Activated CD8-positive, alpha-beta memory T cell treated with anti-CD3 and anti-CD28 coated beads, Interleukin-2, amount 10 ng/mL, durations not matched to agents 7 days and 5 days (primary cell): ENCODE data around the gene CTNNA3. TPM values are rescaled to one million over a fixed set of nuclear protein-coding genes. Genes with fewer than 3 reads are reported as not detected.

Experiments used
- ATAC-seq: fragments of 150-1000 bp; cut with Tn5 transposase; one replicate; pipeline ENCODE4 v1.10.0; 2021; ENCODE audit warnings: moderate library complexity
- CTCF ChIA-PET: fragments of 350-600 bp; sonication (Branson Sonifier 250); formaldehyde crosslinking; loops from one replicate; lab custom pipeline; 2021; ENCODE audit warnings: antibody characterized with exemption; lab: Charles Lee
- DNase-seq: peaks from one replicate; pipeline ENCODE4 v3.0.0-alpha.2; 2020
- H3K27ac Mint-ChIP-seq: one replicate; pipeline ENCODE4 v1.8.0; 2021; ENCODE audit warnings: mild to moderate bottlenecking, mixed read lengths
- H3K27me3 Mint-ChIP-seq: one replicate; pipeline ENCODE4 v1.8.0; 2021; ENCODE audit warnings: mixed read lengths
- H3K36me3 Mint-ChIP-seq: one replicate; pipeline ENCODE4 v1.8.0; 2021; ENCODE audit warnings: mild to moderate bottlenecking, mixed read lengths
- H3K4me1 Mint-ChIP-seq: one replicate; pipeline ENCODE4 v1.8.0; 2021; ENCODE audit warnings: mixed read lengths
- H3K4me3 Mint-ChIP-seq: one replicate; pipeline ENCODE4 v1.8.0; 2021; ENCODE audit warnings: mild to moderate bottlenecking, moderate library complexity, mixed read lengths
- H3K9me3 Mint-ChIP-seq: one replicate; pipeline ENCODE4 v1.8.0; 2022; ENCODE audit warnings: low read depth, mixed read lengths
- total RNA-seq, 2 experiments: library from RNA; stranded (reverse); gene quantifications; one replicate each; pipeline ENCODE4 v1.2.3, GENCODE V29; 2021

The CTNNA3 gene
- total RNA-seq, 2 experiments from 2014 or later: 0.61 TPM; not detected in 1

DNA sequence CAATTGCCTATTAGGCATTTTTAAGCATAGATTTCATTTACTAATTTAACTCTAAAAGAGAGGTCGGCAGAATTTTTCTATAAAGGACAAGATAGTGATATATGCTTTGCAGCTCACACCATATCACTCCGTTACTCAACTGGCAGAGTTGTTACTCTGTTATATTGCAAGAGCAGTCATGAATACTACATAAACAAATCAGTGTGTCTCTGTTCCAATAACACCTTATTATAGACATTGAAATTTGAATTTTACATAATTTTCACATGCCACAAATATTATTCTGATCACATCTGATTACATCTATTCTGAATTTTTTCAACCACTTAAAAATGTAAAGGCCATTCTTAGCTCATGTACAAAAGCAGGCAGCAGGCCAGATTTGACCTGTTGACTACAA is 1624.1 kb downstream of the CTNNA3 start:
- Mint-ChIP-seq H3K4me1 (no peaks in the 10 kb centered on the region), H3K9me3 (peaks cover 12% of the 10 kb centered on the region), H3K27me3 (no peaks in the 10 kb centered on the region), H3K36me3 (no peaks in the 10 kb centered on the region), H3K27ac (no peak overlapping the region), H3K4me3 (no peak overlapping the region)
- DNase-seq (no peak), ATAC-seq (no peak)
- CTCF ChIA-PET: no interaction called here

DNA sequence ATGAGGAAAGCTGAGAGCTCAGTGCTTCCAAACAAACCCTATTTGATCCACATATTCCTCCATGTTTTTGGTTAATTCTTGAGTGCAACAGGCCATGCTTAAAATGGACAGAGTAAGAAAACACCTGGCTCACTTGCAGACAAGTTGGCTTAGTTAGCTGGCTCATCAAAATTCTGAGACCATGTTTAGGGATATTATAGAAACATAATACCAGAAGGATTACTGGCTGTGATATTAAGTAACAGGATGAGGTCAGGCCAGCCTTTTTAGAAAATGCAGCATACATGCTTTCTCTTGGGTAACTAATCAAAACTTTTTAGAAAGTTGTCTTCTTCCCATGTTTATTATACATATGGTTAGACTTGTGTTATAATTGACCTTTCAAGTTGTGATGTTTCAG is 1637.4 kb downstream of the CTNNA3 start:
- H3K4me1 Mint-ChIP-seq: no peaks in the 10 kb centered on the region
- H3K27me3 Mint-ChIP-seq: no peaks in the 10 kb centered on the region
- no peaks in the 10 kb centered on the region for H3K36me3 Mint-ChIP-seq
- DNase-seq: no peak
- H3K4me3 Mint-ChIP-seq: no peak overlapping the region
- ATAC-seq: no peak
- peaks cover 3% of the 10 kb centered on the region for H3K9me3 Mint-ChIP-seq
- no peak overlapping the region for H3K27ac Mint-ChIP-seq
- CTCF ChIA-PET: no interaction called here

DNA sequence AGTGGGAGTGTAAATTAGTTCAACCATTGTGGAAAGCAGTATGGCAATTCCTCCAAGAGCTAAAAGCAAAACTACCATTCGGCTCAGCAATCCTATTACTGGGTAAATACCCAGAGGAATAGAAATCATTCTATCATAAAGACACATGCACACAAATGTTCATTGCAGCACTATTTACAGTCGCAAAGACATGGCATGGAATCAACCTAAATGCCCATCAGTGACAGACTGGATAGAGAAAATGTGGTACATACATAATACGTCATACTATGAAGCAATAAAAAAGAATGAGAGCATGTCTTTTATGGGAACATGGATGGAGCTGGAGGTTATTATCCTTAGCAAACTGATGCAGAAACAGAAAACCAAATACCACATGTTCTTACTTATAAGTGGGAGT is 1646.7 kb downstream of the CTNNA3 start:
- no peaks in the 10 kb centered on the region for H3K4me1 Mint-ChIP-seq
- H3K27me3 Mint-ChIP-seq: no peaks in the 10 kb centered on the region
- DNase-seq: no peak
- CTCF ChIA-PET: no interaction called here
- H3K9me3 Mint-ChIP-seq: peaks cover 2% of the 10 kb centered on the region
- no peak overlapping the region for H3K27ac Mint-ChIP-seq
- ATAC-seq: no peak
- no peak overlapping the region for H3K4me3 Mint-ChIP-seq
- no peaks in the 10 kb centered on the region for H3K36me3 Mint-ChIP-seq

DNA sequence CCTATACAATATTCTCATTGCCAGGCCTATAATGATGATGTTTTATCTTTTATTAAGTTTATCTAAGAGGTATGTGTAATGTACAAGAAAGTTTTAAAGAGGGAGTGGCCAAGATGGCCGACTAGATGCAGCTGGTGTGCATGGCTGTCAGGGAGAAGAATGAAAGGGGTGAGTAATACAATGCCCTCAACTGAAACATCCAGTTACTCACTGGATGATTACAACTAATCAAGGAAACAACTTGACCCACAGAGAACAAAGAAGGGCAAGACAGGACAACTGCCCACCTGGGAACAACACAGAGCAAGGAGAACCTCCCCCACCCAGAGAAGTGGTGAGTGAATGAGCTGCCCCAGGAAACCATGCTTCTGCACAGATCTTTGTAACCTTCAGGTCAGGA is 1650.1 kb downstream of the CTNNA3 start:
- peaks cover 13% of the 10 kb centered on the region for H3K9me3 Mint-ChIP-seq
- H3K27me3 Mint-ChIP-seq: no peaks in the 10 kb centered on the region
- DNase-seq: no peak
- no peaks in the 10 kb centered on the region for H3K36me3 Mint-ChIP-seq
- H3K27ac Mint-ChIP-seq: no peak overlapping the region
- CTCF ChIA-PET: no interaction called here
- no peaks in the 10 kb centered on the region for H3K4me1 Mint-ChIP-seq
- ATAC-seq: no peak
- H3K4me3 Mint-ChIP-seq: no peak overlapping the region

DNA sequence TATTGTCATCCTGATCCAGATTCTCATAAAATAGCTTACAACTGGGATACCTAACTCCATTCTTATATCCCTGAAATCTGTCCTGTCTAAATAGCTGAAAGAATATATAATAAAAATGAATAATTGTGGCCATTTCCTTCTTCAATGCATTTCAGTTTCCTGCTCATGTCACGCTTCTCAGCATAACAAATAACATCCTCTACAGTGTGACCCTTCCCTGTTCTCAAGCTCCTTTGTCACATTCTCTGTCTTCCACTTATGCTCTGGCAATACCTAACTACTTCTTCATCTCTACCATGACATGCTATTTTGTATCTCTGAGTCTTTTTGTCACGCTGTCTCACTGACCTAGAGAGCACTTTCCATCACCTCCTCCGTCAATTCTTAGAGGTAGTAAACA is 1654.2 kb downstream of the CTNNA3 start:
- H3K27me3 Mint-ChIP-seq: no peaks in the 10 kb centered on the region

DNA sequence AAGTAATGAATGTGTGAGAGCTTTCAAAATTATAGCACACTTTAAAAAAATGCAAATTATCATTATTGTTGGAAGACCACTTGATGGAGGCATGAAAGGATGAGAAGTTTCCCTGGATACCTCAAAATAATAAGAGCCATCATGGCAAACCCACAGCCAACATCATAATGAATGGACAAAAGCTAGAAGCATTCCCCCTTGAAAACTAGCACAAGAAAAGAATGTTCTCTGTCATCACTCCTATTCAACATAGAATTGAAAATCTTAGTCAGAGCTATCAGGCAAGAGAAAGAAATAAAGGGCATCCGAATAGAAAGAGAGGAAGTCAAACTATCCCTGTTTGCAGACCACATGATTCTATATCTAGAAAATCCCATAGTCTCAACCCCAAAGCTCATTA is 1657.4 kb downstream of the CTNNA3 start:
- no peak overlapping the region for H3K4me3 Mint-ChIP-seq
- CTCF ChIA-PET: no interaction called here
- ATAC-seq (no peak), DNase-seq (no peak)
- no peaks in the 10 kb centered on the region for H3K27me3 Mint-ChIP-seq
- no peaks in the 10 kb centered on the region for H3K36me3 Mint-ChIP-seq
- H3K9me3 Mint-ChIP-seq: peaks cover 10% of the 10 kb centered on the region
- no peaks in the 10 kb centered on the region for H3K4me1 Mint-ChIP-seq
- no peak overlapping the region for H3K27ac Mint-ChIP-seq

More for the DNA sequence above, 1654.2 kb downstream of the CTNNA3 start:
- H3K4me1 Mint-ChIP-seq: no peaks in the 10 kb centered on the region
- DNase-seq (no peak), ATAC-seq (no peak)
- H3K36me3 Mint-ChIP-seq: no peaks in the 10 kb centered on the region
- peaks cover 10% of the 10 kb centered on the region for H3K9me3 Mint-ChIP-seq
- CTCF ChIA-PET: no interaction called here
- H3K27ac Mint-ChIP-seq: no peak overlapping the region
- no peak overlapping the region for H3K4me3 Mint-ChIP-seq

DNA sequence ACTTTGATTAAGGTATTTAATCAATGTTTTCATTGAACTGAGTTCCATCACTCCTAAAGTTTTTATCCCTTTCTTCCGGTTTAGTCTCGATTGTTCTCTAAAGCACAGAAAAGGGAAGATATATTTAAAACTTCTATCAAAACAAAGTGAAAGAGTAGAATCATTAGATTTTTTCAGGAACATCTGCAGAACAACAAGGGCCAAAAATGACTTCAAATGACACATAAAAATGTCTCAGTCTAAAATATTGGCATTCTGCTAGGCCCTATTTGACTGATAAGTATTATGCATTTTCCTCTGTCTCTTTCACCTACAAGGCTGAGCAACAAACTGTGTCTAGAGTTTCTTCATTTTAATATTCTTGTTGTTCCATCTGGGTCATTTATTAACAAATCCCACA is 1669.7 kb downstream of the CTNNA3 start:
- ATAC-seq (no peak), DNase-seq (no peak)
- Mint-ChIP-seq H3K9me3 (peaks cover 5% of the 10 kb centered on the region), H3K4me3 (no peak overlapping the region), H3K36me3 (no peaks in the 10 kb centered on the region), H3K27ac (no peak overlapping the region), H3K4me1 (no peaks in the 10 kb centered on the region), H3K27me3 (no peaks in the 10 kb centered on the region)
- CTCF ChIA-PET: no interaction called here

DNA sequence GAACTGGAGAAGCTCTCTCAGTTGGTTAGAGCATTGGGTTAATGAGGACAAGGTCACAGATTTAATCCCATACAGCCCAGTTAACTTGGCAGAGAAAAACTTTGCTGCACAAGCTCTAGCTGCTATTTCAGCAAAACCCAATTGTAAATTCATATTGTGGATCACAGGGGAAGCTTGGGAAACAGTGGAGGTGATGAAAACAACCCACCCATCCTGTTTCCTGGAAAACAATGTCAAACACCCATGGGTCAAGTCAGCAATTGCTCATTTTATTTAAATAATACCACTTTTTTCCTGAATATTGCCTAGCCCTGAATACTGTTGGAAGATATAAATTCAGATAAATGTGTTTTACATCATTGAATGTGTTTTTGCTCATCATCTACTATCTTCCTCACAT is 1670.8 kb downstream of the CTNNA3 start:
- H3K36me3 Mint-ChIP-seq: no peaks in the 10 kb centered on the region
- H3K27ac Mint-ChIP-seq: no peak overlapping the region
- CTCF ChIA-PET: no interaction called here
- H3K27me3 Mint-ChIP-seq: no peaks in the 10 kb centered on the region
- H3K4me1 Mint-ChIP-seq: no peaks in the 10 kb centered on the region
- DNase-seq (no peak), ATAC-seq (no peak)
- H3K4me3 Mint-ChIP-seq: no peak overlapping the region
- peaks cover 10% of the 10 kb centered on the region for H3K9me3 Mint-ChIP-seq

DNA sequence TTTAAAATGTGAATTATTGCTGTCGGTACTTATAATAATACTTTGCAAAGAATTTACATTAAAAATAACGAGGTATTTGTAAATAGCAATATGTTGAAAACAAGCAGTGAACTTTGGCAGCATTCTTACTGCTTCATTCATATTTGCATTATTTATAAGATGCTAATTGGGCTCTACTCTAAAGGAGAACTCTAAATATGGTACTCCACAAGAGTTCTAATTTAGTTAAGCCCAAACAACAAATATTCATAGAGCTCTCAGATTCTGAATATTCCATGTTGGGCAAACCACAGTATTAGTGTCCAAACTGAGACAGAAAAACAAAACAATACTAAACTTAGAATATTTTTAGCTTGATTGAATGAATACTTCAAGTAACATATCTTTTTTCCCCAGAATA is 1674.6 kb downstream of the CTNNA3 start:
- H3K4me3 Mint-ChIP-seq: no peak overlapping the region
- peaks cover 8% of the 10 kb centered on the region for H3K9me3 Mint-ChIP-seq
- CTCF ChIA-PET: no interaction called here
- H3K36me3 Mint-ChIP-seq: no peaks in the 10 kb centered on the region
- no peaks in the 10 kb centered on the region for H3K27me3 Mint-ChIP-seq
- H3K4me1 Mint-ChIP-seq: no peaks in the 10 kb centered on the region
- ATAC-seq (no peak), DNase-seq (no peak)
- no peak overlapping the region for H3K27ac Mint-ChIP-seq

DNA sequence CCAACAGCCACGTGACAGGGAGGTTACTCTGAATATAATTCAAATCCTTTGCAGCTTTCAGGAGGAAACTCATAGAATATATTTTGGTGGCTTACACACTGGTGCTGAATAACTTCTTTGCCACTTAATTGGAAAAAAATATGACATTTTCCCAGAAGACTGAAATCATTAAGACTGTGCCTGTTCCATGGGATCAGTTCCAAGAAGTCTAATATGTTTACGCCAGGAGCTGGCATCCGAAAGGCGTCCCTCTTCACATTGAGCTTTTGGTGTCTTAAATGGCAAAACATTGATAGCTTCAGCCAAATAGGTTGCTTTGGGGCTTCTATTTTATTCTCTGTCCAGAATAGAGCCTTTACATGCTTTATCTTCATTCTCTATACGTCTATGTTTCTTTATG is 1687.8 kb downstream of the CTNNA3 start:
- no peak for DNase-seq
- no peak for ATAC-seq
- no peaks in the 10 kb centered on the region for H3K27me3 Mint-ChIP-seq
- CTCF ChIA-PET: no interaction called here
- peaks cover 8% of the 10 kb centered on the region for H3K9me3 Mint-ChIP-seq
- no peak overlapping the region for H3K4me3 Mint-ChIP-seq
- no peaks in the 10 kb centered on the region for H3K36me3 Mint-ChIP-seq
- H3K4me1 Mint-ChIP-seq: no peaks in the 10 kb centered on the region
- no peak overlapping the region for H3K27ac Mint-ChIP-seq

DNA sequence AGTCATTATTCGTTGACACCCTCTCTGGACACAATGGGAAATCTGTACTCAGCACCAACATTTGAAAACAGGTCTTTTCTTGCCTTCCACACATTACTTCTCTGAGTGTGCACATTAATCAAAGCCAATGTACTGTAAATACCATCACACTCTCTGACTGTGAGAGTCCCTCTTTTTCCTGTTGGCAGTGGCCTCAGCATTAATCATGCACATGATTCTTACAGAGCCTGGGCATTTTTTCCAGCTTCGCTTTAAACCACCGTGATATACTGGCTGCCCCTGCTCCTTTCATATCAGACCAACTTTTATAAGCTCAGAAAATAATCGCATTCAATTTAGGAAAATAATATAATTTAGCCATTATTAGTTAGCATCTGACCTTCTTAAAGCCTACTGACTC is 1689.6 kb downstream of the CTNNA3 start:
- CTCF ChIA-PET: no interaction called here
- no peak for ATAC-seq
- H3K27ac Mint-ChIP-seq: no peak overlapping the region
- no peak overlapping the region for H3K4me3 Mint-ChIP-seq
- no peak for DNase-seq
- no peaks in the 10 kb centered on the region for H3K4me1 Mint-ChIP-seq
- H3K9me3 Mint-ChIP-seq: peaks cover 8% of the 10 kb centered on the region
- no peaks in the 10 kb centered on the region for H3K27me3 Mint-ChIP-seq
- H3K36me3 Mint-ChIP-seq: no peaks in the 10 kb centered on the region

DNA sequence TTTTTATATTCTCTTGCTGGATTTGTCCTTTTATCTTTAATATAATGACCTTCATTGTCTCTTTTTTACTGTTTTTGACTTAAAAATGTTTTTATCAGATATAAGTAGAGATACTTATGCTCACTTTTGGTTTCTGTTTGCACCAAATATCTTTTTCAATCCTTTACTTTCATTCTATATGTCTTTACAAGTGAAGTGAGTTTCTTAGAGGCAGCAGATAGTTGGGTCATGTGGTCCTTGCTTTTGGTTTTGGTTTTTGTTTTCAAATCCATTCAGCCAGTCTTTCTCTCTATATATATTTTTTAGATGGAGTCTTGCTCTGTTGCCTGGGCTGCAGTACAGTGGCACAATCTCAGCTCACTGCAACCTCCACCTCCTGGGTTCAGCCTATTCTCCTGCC is 1702.5 kb downstream of the CTNNA3 start:
- no peak overlapping the region for H3K4me3 Mint-ChIP-seq
- ATAC-seq (no peak), DNase-seq (no peak)
- no peaks in the 10 kb centered on the region for H3K4me1 Mint-ChIP-seq
- no peaks in the 10 kb centered on the region for H3K27me3 Mint-ChIP-seq
- peaks cover 10% of the 10 kb centered on the region for H3K9me3 Mint-ChIP-seq
- H3K36me3 Mint-ChIP-seq: no peaks in the 10 kb centered on the region
- H3K27ac Mint-ChIP-seq: no peak overlapping the region
- CTCF ChIA-PET: no interaction called here

DNA sequence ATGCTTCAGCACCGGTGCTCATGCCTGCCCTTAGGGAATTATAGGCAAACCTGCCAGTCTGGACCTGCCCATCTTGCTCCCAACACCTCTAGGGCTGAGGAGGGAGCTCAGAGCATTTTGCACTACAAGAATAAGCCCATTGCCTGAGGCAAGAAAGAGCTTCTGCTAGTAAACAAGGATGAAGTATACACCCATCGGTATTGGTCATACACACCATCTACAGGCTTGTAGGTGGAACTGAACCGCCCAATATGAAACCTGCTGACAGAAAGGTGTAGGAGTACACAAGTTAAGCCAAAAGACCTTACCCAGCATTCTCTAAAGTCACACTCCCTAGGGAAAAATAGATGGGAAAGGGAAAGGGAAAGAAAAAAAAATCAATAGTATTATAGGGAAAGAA is 1727.1 kb downstream of the CTNNA3 start:
- Mint-ChIP-seq H3K4me3 (no peak overlapping the region), H3K36me3 (no peaks in the 10 kb centered on the region), H3K27me3 (no peaks in the 10 kb centered on the region), H3K4me1 (no peaks in the 10 kb centered on the region), H3K27ac (no peak overlapping the region), H3K9me3 (peaks cover 2% of the 10 kb centered on the region)
- no peak for ATAC-seq
- CTCF ChIA-PET: no interaction called here
- no peak for DNase-seq

DNA sequence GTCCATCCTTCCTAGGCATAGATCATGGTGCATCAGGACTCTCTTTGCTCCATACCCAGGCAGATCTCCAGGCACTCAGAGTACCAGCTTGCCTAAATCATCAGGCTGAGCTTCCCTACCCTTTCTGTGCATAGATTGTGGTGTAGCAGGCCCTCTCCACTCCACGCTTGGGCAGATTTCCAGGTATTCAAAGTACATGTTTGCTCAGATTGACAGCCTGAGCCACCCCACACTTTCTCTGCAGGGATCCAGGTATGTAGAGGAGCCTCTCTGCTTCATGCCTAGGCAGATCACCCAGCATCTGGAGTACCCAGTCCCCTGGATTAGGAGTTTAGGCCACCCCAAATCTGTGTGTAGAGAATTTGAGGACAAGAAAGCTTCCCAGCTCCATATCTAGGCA is 1727.6 kb downstream of the CTNNA3 start:
- no peaks in the 10 kb centered on the region for H3K27me3 Mint-ChIP-seq
- CTCF ChIA-PET: no interaction called here
- H3K9me3 Mint-ChIP-seq: peaks cover 2% of the 10 kb centered on the region
- H3K27ac Mint-ChIP-seq: no peak overlapping the region
- no peaks in the 10 kb centered on the region for H3K4me1 Mint-ChIP-seq
- H3K4me3 Mint-ChIP-seq: no peak overlapping the region
- no peak for DNase-seq
- H3K36me3 Mint-ChIP-seq: no peaks in the 10 kb centered on the region
- no peak for ATAC-seq

DNA sequence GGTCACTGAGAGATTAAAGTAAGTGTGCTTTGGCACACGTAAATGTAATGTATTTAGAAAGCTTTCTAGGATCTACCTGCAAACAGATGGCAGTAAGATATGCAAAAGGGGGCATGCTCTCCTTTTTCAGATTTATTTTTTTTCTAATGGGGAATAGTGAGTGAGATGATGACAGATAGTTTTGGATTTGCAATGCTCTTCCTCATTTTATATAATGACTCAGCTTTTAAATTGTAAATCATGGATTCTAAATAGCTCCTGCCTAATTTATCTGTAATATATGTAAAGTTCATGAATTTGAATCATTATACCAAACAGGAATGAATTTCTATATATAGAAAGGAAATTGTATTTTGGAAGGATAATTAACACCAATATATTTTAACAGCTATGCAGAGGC is 1731.8 kb downstream of the CTNNA3 start:
- H3K4me3 Mint-ChIP-seq: no peak overlapping the region
- H3K4me1 Mint-ChIP-seq: no peaks in the 10 kb centered on the region
- CTCF ChIA-PET: interaction anchor here (0.9 kb wide), 1 partner anchor 172 kb away, joined by 3 read pairs; no protein-coding TSS in a partner anchor
- no peak overlapping the region for H3K27ac Mint-ChIP-seq
- H3K27me3 Mint-ChIP-seq: no peaks in the 10 kb centered on the region
- no peak for DNase-seq
- peaks cover 5% of the 10 kb centered on the region for H3K9me3 Mint-ChIP-seq
- ATAC-seq: no peak
- no peaks in the 10 kb centered on the region for H3K36me3 Mint-ChIP-seq
